ENCODE measurements around the gene HCK.

DNA sequence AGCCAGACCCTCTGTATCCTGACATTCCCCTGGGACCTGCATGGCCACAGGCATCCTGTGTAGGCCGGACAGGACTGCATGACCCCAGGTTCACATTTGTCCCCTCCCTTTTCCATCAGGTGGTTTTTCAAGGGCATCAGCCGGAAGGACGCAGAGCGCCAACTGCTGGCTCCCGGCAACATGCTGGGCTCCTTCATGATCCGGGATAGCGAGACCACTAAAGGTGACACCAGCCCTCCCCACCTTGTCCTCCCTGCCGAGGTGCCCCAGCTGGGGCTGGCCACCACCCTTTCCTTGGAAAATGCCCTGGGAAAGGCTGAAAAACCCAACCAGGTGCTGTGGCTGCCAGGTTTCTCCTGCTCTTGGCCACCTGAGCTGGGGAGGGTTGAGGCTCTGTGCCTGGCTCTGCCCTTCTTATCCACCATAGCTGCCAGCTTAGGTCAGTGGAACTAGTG is 27.6 kb downstream of the HCK start:
- TF ChIP-seq EZH2 (IDR thresholded peaks at IDR 0.05; ENCODE audit: insufficient read depth, poor library complexity, severe bottlenecking) (no peak), EZH2phosphoT487 (IDR thresholded peaks at IDR 0.05; ENCODE audit: insufficient read depth, low read depth) (no peak)

Data from GM23248 (cell line).